ENCODE measurements around the gene FOXP1.

FOXP1 gene

GRCh38 chr3:71045917-71046282, 537.6 kb downstream of the FOXP1 start:
- Mint-ChIP-seq H3K9me3 (no peaks in the 10 kb centered on the region), H3K27me3 (no peaks in the 10 kb centered on the region), H3K4me3 (no peak overlapping the region), H3K27ac (ENCODE audit: low read depth) (no peak overlapping the region), H3K4me1 (peaks cover 63% of the 10 kb centered on the region), H3K36me3 (ENCODE audit: insufficient read depth) (peaks cover 47% of the 10 kb centered on the region)
- DNase-seq (ENCODE audit: low spot score in 2 of 2) (no peak), ATAC-seq (replicated peaks; ENCODE audit: extremely low read depth, poor library complexity, severe bottlenecking) (no peak)

GRCh38 chr3:71045212-71045916, 538.2 kb downstream of the FOXP1 start:
- DNase-seq (ENCODE audit: low spot score in 2 of 2) (no peak), ATAC-seq (replicated peaks; ENCODE audit: extremely low read depth, poor library complexity, severe bottlenecking) (no peak)
- Mint-ChIP-seq H3K27ac (ENCODE audit: low read depth) (no peak overlapping the region), H3K4me3 (no peak overlapping the region), H3K9me3 (no peaks in the 10 kb centered on the region), H3K4me1 (peaks cover 63% of the 10 kb centered on the region), H3K27me3 (no peaks in the 10 kb centered on the region), H3K36me3 (ENCODE audit: insufficient read depth) (peaks cover 48% of the 10 kb centered on the region)

- no peak overlapping the region for H3K27ac Mint-ChIP-seq (ENCODE audit: low read depth)
- no peak overlapping the region for H3K4me3 Mint-ChIP-seq
- H3K4me1 Mint-ChIP-seq: peaks cover 60% of the 10 kb centered on the region
- no peak for DNase-seq (ENCODE audit: low spot score in 2 of 2)
- peaks cover 53% of the 10 kb centered on the region for H3K36me3 Mint-ChIP-seq (ENCODE audit: insufficient read depth)
- H3K27me3 Mint-ChIP-seq: no peaks in the 10 kb centered on the region
- H3K9me3 Mint-ChIP-seq: no peaks in the 10 kb centered on the region
- ATAC-seq (replicated peaks; ENCODE audit: extremely low read depth, poor library complexity, severe bottlenecking): no peak
Observed at GRCh38 chr3:71042759-71043158, 540.8 kb downstream of the FOXP1 start.

- Mint-ChIP-seq H3K4me1 (peaks cover 56% of the 10 kb centered on the region), H3K27ac (ENCODE audit: low read depth) (no peak overlapping the region)
Observed at GRCh38 chr3:71041371-71041770, 542.2 kb downstream of the FOXP1 start.

GRCh38 chr3:71039332-71039731, 544.2 kb downstream of the FOXP1 start:
- ATAC-seq (replicated peaks; ENCODE audit: extremely low read depth, poor library complexity, severe bottlenecking) (peak; percentile 43), DNase-seq (ENCODE audit: low spot score in 2 of 2) (no peak)
- Mint-ChIP-seq H3K36me3 (ENCODE audit: insufficient read depth) (peaks cover 38% of the 10 kb centered on the region), H3K4me3 (no peak overlapping the region), H3K4me1 (peaks cover 57% of the 10 kb centered on the region), H3K9me3 (no peaks in the 10 kb centered on the region), H3K27me3 (no peaks in the 10 kb centered on the region), H3K27ac (ENCODE audit: low read depth) (no peak overlapping the region)

More at GRCh38 chr3:71041371-71041770, 542.2 kb downstream of the FOXP1 start:
- no peak for ATAC-seq (replicated peaks; ENCODE audit: extremely low read depth, poor library complexity, severe bottlenecking)
- Mint-ChIP-seq H3K27me3 (no peaks in the 10 kb centered on the region), H3K9me3 (no peaks in the 10 kb centered on the region), H3K36me3 (ENCODE audit: insufficient read depth) (peaks cover 48% of the 10 kb centered on the region), H3K4me3 (no peak overlapping the region)
- no peak for DNase-seq (ENCODE audit: low spot score in 2 of 2)

GRCh38 chr3:71037775-71038174, 545.8 kb downstream of the FOXP1 start:
- no peak for DNase-seq (ENCODE audit: low spot score in 2 of 2)
- peaks cover 46% of the 10 kb centered on the region for H3K36me3 Mint-ChIP-seq (ENCODE audit: insufficient read depth)
- H3K4me1 Mint-ChIP-seq: peaks cover 67% of the 10 kb centered on the region
- no peaks in the 10 kb centered on the region for H3K27me3 Mint-ChIP-seq
- no peak for ATAC-seq (replicated peaks; ENCODE audit: extremely low read depth, poor library complexity, severe bottlenecking)
- no peak overlapping the region for H3K27ac Mint-ChIP-seq (ENCODE audit: low read depth)
- no peaks in the 10 kb centered on the region for H3K9me3 Mint-ChIP-seq
- H3K4me3 Mint-ChIP-seq: no peak overlapping the region

GRCh38 chr3:71035886-71036285, 547.6 kb downstream of the FOXP1 start:
- DNase-seq (ENCODE audit: low spot score in 2 of 2) (no peak), ATAC-seq (replicated peaks; ENCODE audit: extremely low read depth, poor library complexity, severe bottlenecking) (no peak)
- Mint-ChIP-seq H3K9me3 (no peaks in the 10 kb centered on the region), H3K4me3 (no peak overlapping the region), H3K27me3 (no peaks in the 10 kb centered on the region), H3K4me1 (peaks cover 75% of the 10 kb centered on the region), H3K27ac (ENCODE audit: low read depth) (no peak overlapping the region), H3K36me3 (ENCODE audit: insufficient read depth) (peaks cover 49% of the 10 kb centered on the region)

GRCh38 chr3:71035314-71035713, 548.2 kb downstream of the FOXP1 start:
- Mint-ChIP-seq H3K27ac (ENCODE audit: low read depth) (no peak overlapping the region), H3K27me3 (no peaks in the 10 kb centered on the region), H3K4me3 (no peak overlapping the region), H3K36me3 (ENCODE audit: insufficient read depth) (peaks cover 48% of the 10 kb centered on the region), H3K9me3 (no peaks in the 10 kb centered on the region), H3K4me1 (peaks cover 74% of the 10 kb centered on the region)
- DNase-seq (ENCODE audit: low spot score in 2 of 2) (no peak), ATAC-seq (replicated peaks; ENCODE audit: extremely low read depth, poor library complexity, severe bottlenecking) (no peak)

GRCh38 chr3:71033681-71034220, 549.8 kb downstream of the FOXP1 start:
- H3K4me1 Mint-ChIP-seq: peaks cover 65% of the 10 kb centered on the region
- no peaks in the 10 kb centered on the region for H3K9me3 Mint-ChIP-seq
- ATAC-seq (replicated peaks; ENCODE audit: extremely low read depth, poor library complexity, severe bottlenecking) (no peak), DNase-seq (ENCODE audit: low spot score in 2 of 2) (no peak)
- peaks cover 41% of the 10 kb centered on the region for H3K36me3 Mint-ChIP-seq (ENCODE audit: insufficient read depth)
- no peak overlapping the region for H3K4me3 Mint-ChIP-seq
- H3K27me3 Mint-ChIP-seq: no peaks in the 10 kb centered on the region
- H3K27ac Mint-ChIP-seq (ENCODE audit: low read depth): peak overlapping the region; percentile 51

- DNase-seq (ENCODE audit: low spot score in 2 of 2) (no peak), ATAC-seq (replicated peaks; ENCODE audit: extremely low read depth, poor library complexity, severe bottlenecking) (peak; percentile 36)
- peak overlapping the region; percentile 77 for H3K27ac Mint-ChIP-seq (ENCODE audit: low read depth)
- H3K27me3 Mint-ChIP-seq: no peaks in the 10 kb centered on the region
- H3K36me3 Mint-ChIP-seq (ENCODE audit: insufficient read depth): peaks cover 41% of the 10 kb centered on the region
- no peaks in the 10 kb centered on the region for H3K9me3 Mint-ChIP-seq
- no peak overlapping the region for H3K4me3 Mint-ChIP-seq
- peaks cover 62% of the 10 kb centered on the region for H3K4me1 Mint-ChIP-seq
Observed at GRCh38 chr3:71031914-71032521, 551.5 kb downstream of the FOXP1 start.

- no peak for ATAC-seq (replicated peaks; ENCODE audit: extremely low read depth, poor library complexity, severe bottlenecking)
- no peak overlapping the region for H3K4me3 Mint-ChIP-seq
- H3K36me3 Mint-ChIP-seq (ENCODE audit: insufficient read depth): peaks cover 41% of the 10 kb centered on the region
- H3K4me1 Mint-ChIP-seq: peaks cover 66% of the 10 kb centered on the region
- H3K27ac Mint-ChIP-seq (ENCODE audit: low read depth): peak overlapping the region; percentile 77
- no peaks in the 10 kb centered on the region for H3K27me3 Mint-ChIP-seq
- DNase-seq (ENCODE audit: low spot score in 2 of 2): no peak
- H3K9me3 Mint-ChIP-seq: no peaks in the 10 kb centered on the region
Observed at GRCh38 chr3:71031181-71031580, 552.3 kb downstream of the FOXP1 start.

- Mint-ChIP-seq H3K9me3 (no peaks in the 10 kb centered on the region), H3K4me1 (peaks cover 62% of the 10 kb centered on the region), H3K36me3 (ENCODE audit: insufficient read depth) (peaks cover 41% of the 10 kb centered on the region), H3K27me3 (no peaks in the 10 kb centered on the region), H3K27ac (ENCODE audit: low read depth) (peak overlapping the region; percentile 77), H3K4me3 (no peak overlapping the region)
- no peak for DNase-seq (ENCODE audit: low spot score in 2 of 2)
- ATAC-seq (replicated peaks; ENCODE audit: extremely low read depth, poor library complexity, severe bottlenecking): no peak
Observed at GRCh38 chr3:71030748-71031147, 552.8 kb downstream of the FOXP1 start.

- Mint-ChIP-seq H3K27ac (ENCODE audit: low read depth) (no peak overlapping the region), H3K36me3 (ENCODE audit: insufficient read depth) (peaks cover 37% of the 10 kb centered on the region), H3K4me3 (no peak overlapping the region), H3K9me3 (no peaks in the 10 kb centered on the region), H3K4me1 (peaks cover 63% of the 10 kb centered on the region), H3K27me3 (no peaks in the 10 kb centered on the region)
- ATAC-seq (replicated peaks; ENCODE audit: extremely low read depth, poor library complexity, severe bottlenecking) (no peak), DNase-seq (ENCODE audit: low spot score in 2 of 2) (no peak)
Observed at GRCh38 chr3:71029770-71030169, 553.8 kb downstream of the FOXP1 start.

Data from central memory CD8-positive, alpha-beta T cell (primary cell).